SH-SY5Y (cell line): ENCODE results near the gene TOMM5.

Experiments
- GATA2 ChIP-seq: IDR thresholded peaks from 2 replicates; pipeline ENCODE4 v1.6.1; 2011; ENCODE audit warnings: mild to moderate bottlenecking, low read depth, low read length
- GATA3 ChIP-seq: IDR thresholded peaks from 2 replicates; pipeline ENCODE4 v1.6.1; 2011; ENCODE audit warnings: low read depth, mild to moderate bottlenecking, low read length, moderate library complexity

DNA sequence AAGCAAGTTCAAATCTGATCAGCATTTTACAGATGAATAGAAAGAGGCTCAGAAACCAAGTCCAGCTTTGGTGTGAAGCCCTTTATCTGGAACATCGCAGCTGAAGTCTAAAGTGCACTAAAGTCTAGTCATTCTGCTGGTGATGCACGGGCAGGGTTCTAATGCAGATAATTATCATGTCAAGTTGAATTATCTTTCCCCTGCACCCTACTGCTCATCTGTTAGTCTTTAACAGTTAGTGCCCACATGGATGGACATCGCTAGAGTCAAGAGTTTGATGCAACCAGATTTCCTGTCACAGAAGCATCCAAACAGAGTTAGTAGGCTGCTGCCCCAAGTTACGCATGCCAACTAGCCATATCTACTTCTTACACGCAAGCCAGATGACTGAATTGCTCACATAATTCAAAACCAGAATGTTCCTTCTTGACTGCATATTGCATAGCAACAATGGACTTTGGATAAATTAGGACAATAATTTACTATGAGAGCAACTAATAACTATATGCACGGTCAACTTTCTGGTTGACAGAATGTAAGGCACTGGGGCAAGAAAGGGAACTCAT is 1.6 kb upstream of the TOMM5 start:
- TF ChIP-seq GATA2 (no peak), GATA3 (no peak)
